ENCODE data around the gene NNT.
"Not testable (repeated sequence)": the region's sequence is repeated elsewhere in the genome, so short reads cannot be mapped to it uniquely, and the experiment has no call there.

NNT gene

GRCh38 chr5:43572357-43572756 is 30.6 kb upstream of the NNT start:
- H3K9me3 Mint-ChIP-seq: no peaks in the 10 kb centered on the region
- H3K27me3 Mint-ChIP-seq: no peaks in the 10 kb centered on the region
- H3K27ac Mint-ChIP-seq: no peak overlapping the region
- no peak overlapping the region for H3K4me3 Mint-ChIP-seq
- H3K36me3 Mint-ChIP-seq: peaks cover 13% of the 10 kb centered on the region
- H3K4me1 Mint-ChIP-seq: no peaks in the 10 kb centered on the region

- Mint-ChIP-seq H3K27ac (no peak overlapping the region), H3K4me1 (no peaks in the 10 kb centered on the region), H3K4me3 (no peak overlapping the region), H3K36me3 (peaks cover 13% of the 10 kb centered on the region), H3K27me3 (no peaks in the 10 kb centered on the region), H3K9me3 (no peaks in the 10 kb centered on the region)
Observed at GRCh38 chr5:43573058-43573457, 29.9 kb upstream of the NNT start.

GRCh38 chr5:43580402-43581210 is 22.4 kb upstream of the NNT start:
- H3K9me3 Mint-ChIP-seq, H3K4me1 Mint-ChIP-seq, H3K27ac Mint-ChIP-seq, H3K4me3 Mint-ChIP-seq, H3K27me3 Mint-ChIP-seq: not testable (repeated sequence)
- H3K36me3 Mint-ChIP-seq: peaks cover 13% of the 10 kb centered on the region

GRCh38 chr5:43581398-43581797 is 21.6 kb upstream of the NNT start:
- no peak overlapping the region for H3K4me3 Mint-ChIP-seq

GRCh38 chr5:43582082-43583005 is 20.6 kb upstream of the NNT start:
- no peaks in the 10 kb centered on the region for H3K27me3 Mint-ChIP-seq
- H3K9me3 Mint-ChIP-seq: no peaks in the 10 kb centered on the region
- H3K4me1 Mint-ChIP-seq: no peaks in the 10 kb centered on the region
- H3K4me3 Mint-ChIP-seq: no peak overlapping the region
- H3K36me3 Mint-ChIP-seq: peaks cover 10% of the 10 kb centered on the region
- H3K27ac Mint-ChIP-seq: peak overlapping the region; percentile 10

More at GRCh38 chr5:43581398-43581797, 21.6 kb upstream of the NNT start:
- Mint-ChIP-seq H3K27me3 (no peaks in the 10 kb centered on the region), H3K9me3 (no peaks in the 10 kb centered on the region), H3K4me1 (no peaks in the 10 kb centered on the region), H3K36me3 (peaks cover 10% of the 10 kb centered on the region), H3K27ac (no peak overlapping the region)

- H3K27me3 Mint-ChIP-seq: no peaks in the 10 kb centered on the region
- no peak overlapping the region for H3K27ac Mint-ChIP-seq
- no peaks in the 10 kb centered on the region for H3K9me3 Mint-ChIP-seq
- H3K4me3 Mint-ChIP-seq: no peak overlapping the region
- peaks cover 12% of the 10 kb centered on the region for H3K36me3 Mint-ChIP-seq
- no peaks in the 10 kb centered on the region for H3K4me1 Mint-ChIP-seq
Observed at GRCh38 chr5:43583724-43584123, 19.3 kb upstream of the NNT start.

GRCh38 chr5:43584166-43584699 is 18.7 kb upstream of the NNT start:
- Mint-ChIP-seq H3K36me3 (peaks cover 12% of the 10 kb centered on the region), H3K27ac (no peak overlapping the region), H3K27me3 (no peaks in the 10 kb centered on the region), H3K9me3 (no peaks in the 10 kb centered on the region), H3K4me1 (no peaks in the 10 kb centered on the region), H3K4me3 (no peak overlapping the region)

GRCh38 chr5:43588842-43589241 is 14.1 kb upstream of the NNT start:
- H3K36me3 Mint-ChIP-seq: peaks cover 10% of the 10 kb centered on the region
- H3K9me3 Mint-ChIP-seq: no peaks in the 10 kb centered on the region
- no peaks in the 10 kb centered on the region for H3K27me3 Mint-ChIP-seq
- H3K4me1 Mint-ChIP-seq: no peaks in the 10 kb centered on the region
- H3K27ac Mint-ChIP-seq: no peak overlapping the region
- no peak overlapping the region for H3K4me3 Mint-ChIP-seq

GRCh38 chr5:43589310-43589709 is 13.7 kb upstream of the NNT start:
- H3K27ac Mint-ChIP-seq: no peak overlapping the region
- H3K36me3 Mint-ChIP-seq: peaks cover 10% of the 10 kb centered on the region
- H3K27me3 Mint-ChIP-seq: no peaks in the 10 kb centered on the region
- no peak overlapping the region for H3K4me3 Mint-ChIP-seq
- no peaks in the 10 kb centered on the region for H3K9me3 Mint-ChIP-seq
- H3K4me1 Mint-ChIP-seq: no peaks in the 10 kb centered on the region

- H3K27ac Mint-ChIP-seq: no peak overlapping the region
- no peak overlapping the region for H3K4me3 Mint-ChIP-seq
- no peaks in the 10 kb centered on the region for H3K9me3 Mint-ChIP-seq
- no peaks in the 10 kb centered on the region for H3K27me3 Mint-ChIP-seq
- H3K36me3 Mint-ChIP-seq: peaks cover 10% of the 10 kb centered on the region
- no peaks in the 10 kb centered on the region for H3K4me1 Mint-ChIP-seq
Observed at GRCh38 chr5:43590700-43591099, 12.3 kb upstream of the NNT start.

- Mint-ChIP-seq H3K9me3 (no peaks in the 10 kb centered on the region), H3K27me3 (no peaks in the 10 kb centered on the region)
Observed at GRCh38 chr5:43592363-43592762, 10.6 kb upstream of the NNT start.

GRCh38 chr5:43598927-43599326 is 4.1 kb upstream of the NNT start:
- not testable (repeated sequence) for H3K9me3 Mint-ChIP-seq, H3K27me3 Mint-ChIP-seq, H3K27ac Mint-ChIP-seq, H3K36me3 Mint-ChIP-seq, H3K4me3 Mint-ChIP-seq
- peaks cover 27% of the 10 kb centered on the region for H3K4me1 Mint-ChIP-seq

More at GRCh38 chr5:43592363-43592762, 10.6 kb upstream of the NNT start:
- Mint-ChIP-seq H3K4me3 (no peak overlapping the region), H3K27ac (no peak overlapping the region), H3K4me1 (no peaks in the 10 kb centered on the region), H3K36me3 (peaks cover 7% of the 10 kb centered on the region)

GRCh38 chr5:43601454-43602260 is 1.3 kb upstream of the NNT start:
- Mint-ChIP-seq H3K4me1 (peaks cover 43% of the 10 kb centered on the region), H3K27ac (peak overlapping the region; percentile 23), H3K27me3 (no peaks in the 10 kb centered on the region), H3K4me3 (peak overlapping the region; percentile 93), H3K36me3 (peaks cover 12% of the 10 kb centered on the region), H3K9me3 (no peaks in the 10 kb centered on the region)

GRCh38 chr5:43603344-43604217 is 601 bp downstream of the NNT start:
- H3K27me3 Mint-ChIP-seq: no peaks in the 10 kb centered on the region
- peak overlapping the region; percentile 94 for H3K27ac Mint-ChIP-seq
- no peaks in the 10 kb centered on the region for H3K9me3 Mint-ChIP-seq
- peak overlapping the region; percentile 93 for H3K4me3 Mint-ChIP-seq
- peaks cover 54% of the 10 kb centered on the region for H3K4me1 Mint-ChIP-seq
- H3K36me3 Mint-ChIP-seq: peaks cover 10% of the 10 kb centered on the region
